HFFc6 (cell line): ENCODE data around the gene TYW1. TPM values are rescaled to one million over a fixed set of nuclear protein-coding genes. Genes with fewer than 3 reads are reported as not detected.
A peak's percentile ranks its signal among the peaks of the same experiment; 100 is the strongest.
"Not testable (repeated sequence)": the region's sequence is repeated elsewhere in the genome, so short reads cannot be mapped to it uniquely, and the experiment has no call there.

ENCODE experiments used
- DNase-seq: peaks from one replicate; pipeline ENCODE4 v3.0.0-alpha.2; 2018
- H3K27ac Mint-ChIP-seq: 2 replicates; pipeline ENCODE4 v1.8.0; 2020; ENCODE audit warnings: mild to moderate bottlenecking, mixed read lengths
- H3K27me3 Mint-ChIP-seq: 2 replicates; pipeline ENCODE4 v1.8.0; 2021; ENCODE audit warnings: mild to moderate bottlenecking, moderate library complexity, mixed read lengths; ENCODE audit not compliant: insufficient read depth
- H3K36me3 Mint-ChIP-seq: 2 replicates; pipeline ENCODE4 v1.8.0; 2021; ENCODE audit warnings: low read depth, mixed read lengths
- H3K4me1 Mint-ChIP-seq: 2 replicates; pipeline ENCODE4 v1.8.0; 2020; ENCODE audit warnings: low read depth, mixed read lengths
- H3K4me3 Mint-ChIP-seq: 2 replicates; pipeline ENCODE4 v1.8.0; 2020; ENCODE audit warnings: mild to moderate bottlenecking, moderate library complexity, mixed read lengths
- H3K9me3 Mint-ChIP-seq: 2 replicates; pipeline ENCODE4 v1.8.0; 2020; ENCODE audit warnings: mild to moderate bottlenecking, mixed read lengths
- total RNA-seq, 6 experiments: library from RNA; stranded (reverse); fragmentation: NEBNext Ultra II Directional; extraction: Animal tissue kit (Norgen Biotek cat#: 25700); gene quantifications; 2 replicates in 1 of 6; 3 replicates in 5 of 6; pipeline ENCODE4 v1.2.3, GENCODE V29; 2021
- TF ChIP-seq, protein P1 (sequence below): fragments of 200-600 bp; sonication (generic); IDR thresholded peaks from 2 replicates; pipeline ENCODE4 v1.5.0; 2021; ENCODE audit warnings: antibody characterized with exemption, mild to moderate bottlenecking

TYW1 gene
- total RNA-seq, 6 experiments from 2014 or later = 12.7 to 18.1 (median 15.3) TPM

DNA sequence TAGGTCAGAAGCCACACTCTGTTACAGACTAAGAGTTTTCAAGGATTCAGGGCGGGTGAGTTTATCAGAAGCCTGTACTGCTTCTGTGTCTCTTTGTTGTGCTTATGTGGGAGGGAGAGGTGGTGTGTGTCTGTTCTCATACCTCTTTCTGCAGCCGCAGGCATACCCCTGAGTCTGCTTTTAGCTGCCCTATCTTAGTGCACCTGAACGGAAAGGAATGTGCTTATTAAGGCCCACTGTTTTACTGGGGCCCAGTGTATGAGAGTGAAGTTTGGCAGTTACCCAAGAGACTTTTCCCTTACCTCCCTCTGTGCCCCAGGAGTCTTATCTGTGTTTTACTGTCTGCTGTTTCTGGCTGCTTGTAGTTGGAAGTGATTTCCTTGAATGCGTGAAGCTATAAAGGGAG lies 104.3 kb downstream of the TYW1 start:
- no peaks in the 10 kb centered on the region for H3K27me3 Mint-ChIP-seq
- no peak overlapping the region for H3K4me3 Mint-ChIP-seq
- no peaks in the 10 kb centered on the region for H3K9me3 Mint-ChIP-seq
- no peak overlapping the region for H3K27ac Mint-ChIP-seq
- TF ChIP-seq, protein P1, sequence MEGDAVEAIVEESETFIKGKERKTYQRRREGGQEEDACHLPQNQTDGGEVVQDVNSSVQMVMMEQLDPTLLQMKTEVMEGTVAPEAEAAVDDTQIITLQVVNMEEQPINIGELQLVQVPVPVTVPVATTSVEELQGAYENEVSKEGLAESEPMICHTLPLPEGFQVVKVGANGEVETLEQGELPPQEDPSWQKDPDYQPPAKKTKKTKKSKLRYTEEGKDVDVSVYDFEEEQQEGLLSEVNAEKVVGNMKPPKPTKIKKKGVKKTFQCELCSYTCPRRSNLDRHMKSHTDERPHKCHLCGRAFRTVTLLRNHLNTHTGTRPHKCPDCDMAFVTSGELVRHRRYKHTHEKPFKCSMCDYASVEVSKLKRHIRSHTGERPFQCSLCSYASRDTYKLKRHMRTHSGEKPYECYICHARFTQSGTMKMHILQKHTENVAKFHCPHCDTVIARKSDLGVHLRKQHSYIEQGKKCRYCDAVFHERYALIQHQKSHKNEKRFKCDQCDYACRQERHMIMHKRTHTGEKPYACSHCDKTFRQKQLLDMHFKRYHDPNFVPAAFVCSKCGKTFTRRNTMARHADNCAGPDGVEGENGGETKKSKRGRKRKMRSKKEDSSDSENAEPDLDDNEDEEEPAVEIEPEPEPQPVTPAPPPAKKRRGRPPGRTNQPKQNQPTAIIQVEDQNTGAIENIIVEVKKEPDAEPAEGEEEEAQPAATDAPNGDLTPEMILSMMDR = no peak
- H3K4me1 Mint-ChIP-seq = no peaks in the 10 kb centered on the region
- H3K36me3 Mint-ChIP-seq = peaks cover 20% of the 10 kb centered on the region
- no peak for DNase-seq

DNA sequence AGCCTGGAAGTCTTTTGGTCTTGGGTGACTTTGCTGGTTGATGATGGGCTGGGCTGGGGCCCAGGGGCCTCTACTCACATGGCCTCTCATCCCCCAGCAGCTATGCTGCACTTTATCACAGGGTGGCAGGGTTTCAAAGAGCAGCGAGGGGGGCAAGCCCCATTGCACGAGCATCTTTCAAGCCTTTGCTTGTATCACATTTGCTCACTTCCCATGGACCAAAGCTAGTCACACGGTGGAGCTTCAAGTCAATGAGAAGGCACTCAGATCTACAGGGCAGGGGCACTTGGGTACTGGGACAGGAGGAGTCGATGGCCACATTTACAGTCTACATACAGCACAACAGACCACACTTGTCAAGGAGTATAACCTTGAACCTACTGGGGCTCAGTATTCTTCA lies 108.3 kb downstream of the TYW1 start:
- not testable (repeated sequence) for H3K36me3 Mint-ChIP-seq, H3K27ac Mint-ChIP-seq, H3K4me1 Mint-ChIP-seq, H3K9me3 Mint-ChIP-seq, DNase-seq, H3K27me3 Mint-ChIP-seq, H3K4me3 Mint-ChIP-seq

DNA sequence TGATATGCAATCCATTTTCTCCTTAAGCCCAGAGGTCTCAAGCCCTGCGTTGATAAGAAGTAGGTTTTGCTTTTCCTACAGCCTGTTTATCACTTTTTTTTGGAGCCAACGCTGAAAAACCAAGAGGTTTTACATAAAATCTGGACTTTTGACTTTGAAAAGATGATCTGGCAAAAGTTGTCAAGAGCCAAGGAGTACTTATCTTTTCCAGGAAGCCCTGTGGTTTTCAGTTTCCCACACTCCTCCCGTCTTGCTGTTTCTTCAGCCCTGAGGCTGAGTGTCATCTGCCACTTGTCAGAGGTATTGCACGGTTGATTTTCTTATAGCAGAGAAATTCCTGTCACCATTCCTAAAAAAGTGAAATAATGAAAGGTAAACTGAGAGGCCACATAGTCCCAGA lies 108.7 kb downstream of the TYW1 start:
- Mint-ChIP-seq H3K27ac (no peak overlapping the region), H3K9me3 (no peaks in the 10 kb centered on the region), H3K4me3 (no peak overlapping the region), H3K4me1 (no peaks in the 10 kb centered on the region), H3K36me3 (peaks cover 8% of the 10 kb centered on the region), H3K27me3 (no peaks in the 10 kb centered on the region)
- no peak for DNase-seq
- TF ChIP-seq, protein P1 = no peak

DNA sequence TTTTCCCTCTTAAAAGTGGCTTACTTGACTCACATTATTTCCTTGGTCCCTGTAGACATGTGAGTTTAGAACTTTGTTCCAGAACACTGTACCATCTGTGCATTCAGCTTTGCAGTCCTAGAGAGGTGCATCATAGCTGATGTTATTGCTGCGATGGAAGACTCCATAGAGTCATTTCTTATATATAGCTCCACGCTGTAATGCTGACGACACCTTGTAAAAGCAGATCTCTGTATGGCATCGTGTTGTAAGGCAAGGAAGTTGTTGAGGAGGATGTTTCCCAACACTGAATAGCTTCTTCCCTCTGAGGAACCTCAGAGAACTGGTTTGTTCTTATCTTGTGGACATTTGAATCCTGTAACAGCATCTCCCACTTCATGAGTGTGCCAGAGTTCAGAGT lies 109.6 kb downstream of the TYW1 start:
- H3K4me1 Mint-ChIP-seq, DNase-seq, H3K27me3 Mint-ChIP-seq, H3K27ac Mint-ChIP-seq, H3K4me3 Mint-ChIP-seq, H3K36me3 Mint-ChIP-seq, H3K9me3 Mint-ChIP-seq: not testable (repeated sequence)

DNA sequence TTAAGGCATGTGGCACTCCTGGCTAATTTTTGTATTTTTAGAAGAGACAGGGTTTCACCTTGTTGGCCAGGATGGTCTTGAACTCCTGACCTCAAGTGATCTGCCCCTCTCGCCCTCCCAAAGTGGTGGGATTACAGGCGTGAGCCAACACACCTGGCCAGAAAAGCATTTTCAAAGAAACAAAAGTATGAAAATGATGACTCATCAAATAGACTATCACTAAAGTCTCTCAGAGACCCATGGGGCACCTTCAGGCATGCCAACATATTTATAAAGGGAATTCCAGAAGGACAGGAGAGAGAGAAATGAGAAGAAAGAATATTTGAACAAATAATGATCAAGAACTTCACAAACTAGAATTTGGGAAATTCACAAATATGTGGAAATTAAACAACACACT lies 114.7 kb downstream of the TYW1 start:
- not testable (repeated sequence) for DNase-seq, H3K27ac Mint-ChIP-seq, H3K36me3 Mint-ChIP-seq, H3K4me3 Mint-ChIP-seq, H3K4me1 Mint-ChIP-seq, H3K9me3 Mint-ChIP-seq, H3K27me3 Mint-ChIP-seq

DNA sequence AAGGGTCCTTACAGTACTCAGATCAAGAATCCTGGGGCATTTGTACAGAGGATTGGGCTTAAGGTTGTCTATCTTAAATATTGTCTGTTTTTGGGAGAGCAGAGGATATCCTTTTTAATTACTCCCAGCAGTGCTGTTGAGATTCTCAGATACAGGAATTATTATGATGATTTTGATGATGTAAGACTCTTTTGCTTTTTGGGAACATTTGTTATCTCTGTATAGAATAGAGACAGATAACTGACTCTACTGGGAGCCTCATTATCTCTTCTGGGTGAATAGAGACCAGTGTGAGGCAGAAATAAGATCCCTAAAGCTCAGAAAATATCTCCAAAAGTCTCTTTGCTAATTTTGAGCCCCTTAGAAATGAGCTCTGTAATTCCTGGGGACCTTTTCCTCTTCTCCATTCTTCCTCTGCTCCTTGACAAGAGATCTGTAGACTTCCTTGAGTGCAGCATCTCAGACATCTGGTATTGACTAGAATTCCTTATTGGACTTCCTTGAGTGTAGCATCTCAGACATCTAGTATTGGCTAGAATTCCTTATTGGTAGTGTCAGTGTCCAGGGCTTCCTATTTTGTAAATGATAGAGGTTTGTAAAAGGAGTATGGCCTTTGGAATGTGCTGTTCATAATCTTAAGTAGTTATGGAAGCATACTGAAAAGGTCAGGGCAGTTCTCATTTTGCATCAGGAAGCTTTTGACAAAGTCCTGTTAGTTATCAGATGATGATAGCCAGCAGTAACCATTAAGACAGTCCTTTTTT lies 118.0 kb downstream of the TYW1 start:
- not testable (repeated sequence) for H3K27me3 Mint-ChIP-seq, H3K9me3 Mint-ChIP-seq, H3K4me1 Mint-ChIP-seq, H3K4me3 Mint-ChIP-seq
- DNase-seq = peak; percentile 29
- Mint-ChIP-seq H3K27ac (peak overlapping the region; percentile 5; the same call in 1 of the 2 replicates), H3K36me3 (peaks cover 14% of the 10 kb centered on the region)

DNA sequence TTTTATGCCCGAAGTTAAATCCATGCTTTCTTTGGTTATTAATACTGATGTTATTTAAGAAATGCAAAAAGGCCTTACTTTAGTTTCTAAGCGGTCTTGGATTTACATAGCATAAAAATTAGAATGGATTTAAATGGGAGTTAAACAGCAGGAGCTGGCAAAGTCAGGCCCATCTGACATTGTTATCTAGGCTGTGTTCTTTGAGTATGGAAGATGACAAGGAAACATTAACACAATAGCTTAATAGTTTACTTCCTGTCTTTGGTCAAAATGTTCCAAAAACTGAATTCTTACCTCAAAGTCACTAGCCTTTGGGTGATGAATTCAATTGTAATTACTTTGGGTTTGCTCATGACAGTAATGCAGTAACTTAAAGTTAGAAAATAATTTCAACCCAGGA lies 123.9 kb downstream of the TYW1 start:
- not testable (repeated sequence) for DNase-seq, H3K27me3 Mint-ChIP-seq, H3K9me3 Mint-ChIP-seq, H3K27ac Mint-ChIP-seq, H3K4me1 Mint-ChIP-seq, H3K36me3 Mint-ChIP-seq, H3K4me3 Mint-ChIP-seq

DNA sequence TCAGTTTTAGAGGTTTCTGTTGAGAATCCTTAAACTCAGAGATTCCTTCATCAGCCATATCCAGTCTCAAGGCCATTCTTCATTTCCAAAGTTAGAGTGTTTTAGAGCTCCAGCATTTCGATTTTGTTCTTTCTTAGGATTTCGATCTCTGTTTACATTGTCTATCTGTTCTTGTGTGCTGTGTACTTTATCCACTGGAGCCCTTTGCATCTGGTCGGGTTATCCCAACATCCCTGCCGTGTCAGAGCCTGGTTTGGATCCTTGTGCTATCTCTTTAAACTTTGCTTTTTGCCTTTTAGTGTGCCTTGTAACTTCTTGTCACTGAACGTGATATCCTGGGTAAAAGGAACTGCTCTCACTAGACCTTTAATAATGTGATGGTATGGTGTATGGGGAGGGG lies 131.6 kb downstream of the TYW1 start:
- not testable (repeated sequence) for H3K36me3 Mint-ChIP-seq, H3K4me3 Mint-ChIP-seq, H3K27me3 Mint-ChIP-seq, H3K9me3 Mint-ChIP-seq, DNase-seq, H3K27ac Mint-ChIP-seq
- H3K4me1 Mint-ChIP-seq = peaks cover 28% of the 10 kb centered on the region

DNA sequence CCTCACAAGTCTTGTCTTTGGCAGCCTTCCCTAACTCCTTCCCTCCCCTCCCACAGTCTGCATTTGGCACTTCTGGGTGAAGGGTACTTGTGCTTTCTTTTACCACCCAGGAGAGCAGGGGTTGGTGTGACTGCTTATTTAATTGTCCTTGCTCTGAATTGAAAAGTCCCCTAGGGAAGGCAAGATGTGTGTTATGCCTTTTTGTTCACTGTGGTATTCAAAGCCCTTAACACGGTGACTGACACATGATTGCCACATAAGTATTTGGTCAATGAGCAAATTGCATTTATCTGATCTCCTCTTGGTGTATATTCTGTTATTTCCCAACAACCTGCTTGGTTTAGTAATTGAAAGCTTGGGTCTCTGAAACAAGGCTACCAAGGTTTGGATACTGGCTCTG lies 134.1 kb downstream of the TYW1 start:
- not testable (repeated sequence) for H3K36me3 Mint-ChIP-seq, DNase-seq, H3K27me3 Mint-ChIP-seq, H3K9me3 Mint-ChIP-seq, H3K4me3 Mint-ChIP-seq, H3K27ac Mint-ChIP-seq
- H3K4me1 Mint-ChIP-seq = peaks cover 38% of the 10 kb centered on the region

DNA sequence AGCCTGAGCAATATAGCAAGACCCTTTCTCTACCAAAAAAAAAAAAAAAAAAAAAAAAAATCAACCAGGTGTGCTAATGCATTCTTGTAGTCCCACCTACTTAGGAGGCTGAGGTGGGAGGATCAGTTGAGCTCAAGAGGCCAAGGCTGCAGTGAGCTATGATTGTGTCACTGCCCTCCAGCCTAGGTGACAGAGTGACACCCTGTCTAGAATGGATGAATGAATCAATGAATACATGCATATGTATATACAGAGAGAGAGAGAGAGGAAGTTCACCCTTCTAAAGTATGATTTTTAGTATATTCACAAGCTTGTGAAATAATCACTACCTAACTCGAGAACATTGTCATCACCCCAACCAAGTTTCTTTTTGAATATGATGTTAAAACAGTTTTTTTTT lies 138.3 kb downstream of the TYW1 start:
- H3K27ac Mint-ChIP-seq, H3K36me3 Mint-ChIP-seq, H3K9me3 Mint-ChIP-seq, H3K27me3 Mint-ChIP-seq, DNase-seq, H3K4me3 Mint-ChIP-seq: not testable (repeated sequence)
- H3K4me1 Mint-ChIP-seq = peaks cover 31% of the 10 kb centered on the region

DNA sequence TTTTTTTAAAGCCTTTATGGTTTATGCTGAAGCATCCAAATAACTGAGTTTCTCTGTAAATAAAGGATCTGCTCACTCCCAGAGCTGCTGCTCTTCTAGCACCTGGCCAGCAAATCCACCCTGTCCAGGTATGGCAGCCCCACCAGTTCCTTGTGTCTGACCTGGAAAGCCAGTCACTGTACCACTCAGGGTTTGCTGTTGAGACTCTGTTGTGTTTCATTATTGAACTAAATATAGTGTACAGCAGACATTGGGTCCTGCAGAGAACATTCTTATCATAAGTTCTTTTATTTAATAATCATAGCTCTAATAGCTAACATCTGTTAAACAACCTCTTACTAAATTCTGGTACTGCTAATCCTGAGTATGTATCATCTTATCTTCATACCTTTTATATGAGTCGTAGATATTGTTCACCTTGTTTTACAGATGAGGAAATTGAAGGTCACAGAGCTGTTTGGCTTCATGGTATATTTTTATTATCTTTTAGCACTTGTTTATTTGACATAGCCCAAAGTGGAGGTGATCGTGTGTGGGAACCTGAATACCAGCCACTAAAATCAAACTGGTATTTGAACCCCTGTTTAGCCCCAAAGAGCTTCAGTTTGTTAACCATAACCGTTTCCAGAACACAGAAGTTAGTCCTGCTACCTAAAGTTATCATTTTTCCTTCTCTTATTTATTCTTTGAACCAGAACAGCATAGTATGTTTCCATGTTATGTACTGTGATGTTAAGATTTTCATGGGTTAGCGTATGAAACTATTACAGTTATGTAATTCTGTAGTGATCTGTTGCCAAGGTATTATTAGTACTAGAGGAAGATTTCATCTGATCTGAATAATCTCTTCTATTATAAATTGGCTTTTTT lies 139.2 kb downstream of the TYW1 start:
- not testable (repeated sequence) for H3K9me3 Mint-ChIP-seq, H3K36me3 Mint-ChIP-seq, H3K27me3 Mint-ChIP-seq, DNase-seq, H3K4me3 Mint-ChIP-seq
- Mint-ChIP-seq H3K27ac (peak overlapping the region; percentile 58), H3K4me1 (peaks cover 27% of the 10 kb centered on the region)

DNA sequence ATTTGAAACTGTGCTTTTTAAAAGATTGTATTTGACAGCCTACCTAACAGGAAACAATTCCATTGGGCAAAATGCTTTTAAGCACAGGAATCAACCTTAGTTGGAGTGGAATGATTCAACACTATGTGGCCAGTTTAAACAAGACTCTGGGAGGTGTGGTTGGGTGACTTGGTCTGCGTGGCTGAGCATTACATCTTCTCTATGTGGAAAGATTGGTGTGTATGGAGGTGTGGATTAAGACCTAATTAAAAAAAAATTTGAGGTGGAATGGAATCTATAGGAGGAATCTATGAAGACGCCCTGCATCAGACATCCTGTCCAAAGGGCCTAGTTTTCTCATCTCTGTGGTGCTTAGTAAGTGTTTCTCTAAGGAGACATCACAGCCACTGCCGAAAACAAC lies 140.9 kb downstream of the TYW1 start:
- peak; percentile 3 for DNase-seq
- H3K9me3 Mint-ChIP-seq, H3K27me3 Mint-ChIP-seq, H3K36me3 Mint-ChIP-seq, H3K4me3 Mint-ChIP-seq: not testable (repeated sequence)
- Mint-ChIP-seq H3K27ac (peak overlapping the region; percentile 35), H3K4me1 (peaks cover 26% of the 10 kb centered on the region)
